HCT116 (cell line): ENCODE measurements around the gene GPHN.

Experiments
- ATF3 ChIP-seq: IDR thresholded peaks from 2 replicates; pipeline ENCODE4 v1.6.1; 2012
- CBX3 ChIP-seq: IDR thresholded peaks from 2 replicates; pipeline ENCODE4 v1.6.1; 2012; ENCODE audit warnings: low read depth
- CTCF ChIP-seq, 3 experiments: fragments of 200-600 bp in 1 of 3; sonication (generic) in 1 of 3; IDR thresholded peaks in 2 of 3; conservative IDR thresholded peaks in 1 of 3; 2 replicates each; pipeline ENCODE4 v1.5.1; 2012 to 2017; ENCODE audit warnings: low read depth in 2 of 3, low read length in 2 of 3, antibody characterized with exemption in 1 of 3, borderline replicate concordance in 1 of 3, control low read depth in 1 of 3, mild to moderate bottlenecking in 1 of 3, mixed read lengths in 1 of 3, mixed run types in 1 of 3, moderate library complexity in 1 of 3; ENCODE audit not compliant: insufficient read depth in 1 of 3
- EZH2 ChIP-seq: fragments of 200-600 bp; sonication (generic); IDR thresholded peaks from 2 replicates; pipeline ENCODE4 v1.6.1; 2017; ENCODE audit warnings: antibody characterized with exemption, mixed run types
- MAX ChIP-seq: IDR thresholded peaks from 2 replicates; pipeline ENCODE4 v1.6.1; 2012
- POLR2A ChIP-seq: IDR thresholded peaks from 2 replicates; pipeline ENCODE4 v1.7.0; 2011; ENCODE audit warnings: borderline replicate concordance; ENCODE audit not compliant: insufficient read depth, insufficient read length; ENCODE audit errors: extremely low read depth
- POLR2AphosphoS5 ChIP-seq: IDR thresholded peaks from 2 replicates; pipeline ENCODE4 v1.6.1; 2011; ENCODE audit warnings: mild to moderate bottlenecking, low read depth, low read length, moderate library complexity
- REST ChIP-seq: IDR thresholded peaks from 2 replicates; pipeline ENCODE4 v1.6.1; 2012; ENCODE audit warnings: low read depth
- YY1 ChIP-seq: IDR thresholded peaks from 2 replicates; pipeline ENCODE4 v1.6.1; 2011; ENCODE audit warnings: low read length, low read depth, moderate library complexity, mild to moderate bottlenecking; ENCODE audit not compliant: insufficient replicate concordance; ENCODE audit errors: extremely low read depth

- TF ChIP-seq REST: no peak
- no peak for TF ChIP-seq CBX3
- no peak for TF ChIP-seq POLR2A
- no peak for TF ChIP-seq CTCF (IDR thresholded peaks at IDR 0.05 in 2 of 3, conservative IDR thresholded peaks at IDR 0.05 in 1 of 3; ENCODE audit: borderline replicate concordance in 1 of 3, insufficient read depth in 1 of 3, low read depth in 2 of 3, low read length in 2 of 3)
- no peak for TF ChIP-seq YY1
- no peak for TF ChIP-seq MAX
- TF ChIP-seq ATF3: no peak
- no peak for TF ChIP-seq POLR2AphosphoS5
- TF ChIP-seq EZH2: no peak
These were observed 316.3 kb downstream of the GPHN start for GRCh38 chr14:66824251-66824650.
